OCI-LY1 (cell line): Measurements from ENCODE around the gene DBR1.

ENCODE experiments used
- H2AFZ ChIP-seq: fragments of 200-600 bp; sonication (generic), shearing (Covaris generic); 2 replicates; pipeline ENCODE4 v1.6.0; 2014; ENCODE audit warnings: antibody characterized with exemption, mild to moderate bottlenecking, low read length
- H3F3A ChIP-seq: fragments of 200-600 bp; sonication (generic), shearing (Covaris generic); 2 replicates; pipeline ENCODE4 v1.6.0; 2014; ENCODE audit warnings: mild to moderate bottlenecking, antibody characterized with exemption, low read length, moderate library complexity; ENCODE audit not compliant: insufficient read depth
- H3K27ac ChIP-seq: fragments of 200-600 bp; sonication (generic); 2 replicates; pipeline ENCODE4 v1.5.1; 2014; ENCODE audit warnings: low read length, mixed run types, mild to moderate bottlenecking, low read depth; ENCODE audit not compliant: poor library complexity, severe bottlenecking
- H3K27me3 ChIP-seq: fragments of 200-600 bp; sonication (generic); 2 replicates; pipeline ENCODE4 v1.6.0; 2014; ENCODE audit warnings: antibody characterized with exemption, mild to moderate bottlenecking, low read length, moderate library complexity; ENCODE audit not compliant: insufficient read depth
- H3K36me3 ChIP-seq: fragments of 200-600 bp; sonication (generic); 2 replicates; pipeline ENCODE4 v1.6.1; 2014; ENCODE audit warnings: mild to moderate bottlenecking, antibody characterized with exemption, low read length, moderate library complexity, mixed read lengths; ENCODE audit not compliant: insufficient read depth
- H3K4me1 ChIP-seq: fragments of 200-600 bp; sonication (generic); 2 replicates; pipeline ENCODE4 v1.5.1; 2014; ENCODE audit warnings: mild to moderate bottlenecking, low read length, moderate library complexity; ENCODE audit not compliant: insufficient read depth, severe bottlenecking
- H3K4me2 ChIP-seq: fragments of 200-600 bp; sonication (generic), shearing (Covaris generic); 2 replicates; pipeline ENCODE4 v1.6.1; 2014; ENCODE audit warnings: low read length
- H3K4me3 ChIP-seq: fragments of 200-600 bp; sonication (generic); 2 replicates; pipeline ENCODE4 v1.5.1; 2014; ENCODE audit warnings: low read length, low read depth, mild to moderate bottlenecking, mixed read lengths; ENCODE audit not compliant: poor library complexity, severe bottlenecking
- H3K79me2 ChIP-seq: fragments of 200-600 bp; shearing (Covaris generic); 2 replicates; pipeline ENCODE4 v1.6.1; 2016; ENCODE audit warnings: mixed run types, low read length, mixed read lengths; ENCODE audit not compliant: insufficient read depth
- H3K9ac ChIP-seq: fragments of 200-600 bp; sonication (generic), shearing (Covaris generic); 2 replicates; pipeline ENCODE4 v1.6.1; 2014; ENCODE audit warnings: mild to moderate bottlenecking, low read length, mixed read lengths
- H3K9me2 ChIP-seq: fragments of 200-600 bp; sonication (generic), shearing (Covaris generic); 2 replicates; pipeline ENCODE4 v1.6.1; 2014; ENCODE audit warnings: low read depth, mild to moderate bottlenecking, low read length, mixed read lengths
- H3K9me3 ChIP-seq: fragments of 200-600 bp; shearing (Covaris generic); 2 replicates; pipeline ENCODE4 v1.6.1; 2014; ENCODE audit warnings: low read length, mixed read lengths
- H4K20me1 ChIP-seq: fragments of 200-600 bp; sonication (generic), shearing (Covaris generic); 2 replicates; pipeline ENCODE4 v1.6.0; 2016; ENCODE audit warnings: mild to moderate bottlenecking, low read length; ENCODE audit not compliant: insufficient read depth
- CTCF ChIP-seq: fragments of 200-600 bp; sonication (generic), shearing (Covaris generic); IDR thresholded peaks from 2 replicates; pipeline ENCODE4 v1.5.1; 2017; ENCODE audit warnings: mild to moderate bottlenecking, antibody characterized with exemption, low read length, moderate library complexity, mixed read lengths
- EZH2 ChIP-seq: fragments of 200-600 bp; sonication (generic), shearing (Covaris generic); IDR thresholded peaks from 2 replicates; pipeline ENCODE4 v1.8.0; 2017; ENCODE audit warnings: borderline replicate concordance, mixed run types, mild to moderate bottlenecking, antibody characterized with exemption, low read length, moderate library complexity, mixed read lengths

DBR1 gene

GRCh38 chr3:138199851-138200250, 25.1 kb upstream of the DBR1 start:
- TF ChIP-seq CTCF: no peak
- TF ChIP-seq EZH2: no peak
- Histone ChIP-seq H3F3A (no peaks in the 10 kb centered on the region), H3K9me2 (no peaks in the 10 kb centered on the region), H2AFZ (no peak overlapping the region), H3K79me2 (peaks cover 95% of the 10 kb centered on the region), H3K36me3 (peaks cover 15% of the 10 kb centered on the region), H3K4me3 (no peak overlapping the region), H3K27ac (no peak overlapping the region), H3K9ac (no peak overlapping the region), H3K27me3 (no peaks in the 10 kb centered on the region), H3K4me1 (no peaks in the 10 kb centered on the region), H4K20me1 (peaks cover 7% of the 10 kb centered on the region; the same call in 1 of the 2 replicates), H3K4me2 (no peak overlapping the region), H3K9me3 (no peaks in the 10 kb centered on the region)

DNA sequence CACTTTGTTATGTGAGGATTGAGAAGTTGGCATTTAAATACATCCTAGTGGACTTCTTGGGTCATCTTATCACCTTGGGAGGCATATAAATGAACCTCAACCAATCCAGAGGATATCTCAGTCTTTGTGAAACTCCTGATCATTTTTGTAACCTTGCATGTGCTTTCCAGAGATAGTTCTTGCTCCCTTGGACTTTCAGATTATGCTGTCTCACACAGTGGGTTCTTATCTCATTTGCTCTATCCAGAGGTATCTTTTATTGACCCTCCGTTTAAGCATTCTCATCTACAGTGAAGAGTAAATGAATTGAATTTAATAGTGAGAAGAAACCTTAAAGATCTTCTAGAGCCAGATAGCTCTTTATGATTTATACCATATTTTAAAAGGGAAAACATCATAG, 22.8 kb upstream of the DBR1 start:
- no peak overlapping the region for H3K4me2 ChIP-seq
- H3K9ac ChIP-seq: no peak overlapping the region
- TF ChIP-seq CTCF (no peak), EZH2 (no peak)
- peaks cover 7% of the 10 kb centered on the region; the same call in 1 of the 2 replicates for H4K20me1 ChIP-seq
- no peaks in the 10 kb centered on the region for H3F3A ChIP-seq
- H3K79me2 ChIP-seq: peaks cover 92% of the 10 kb centered on the region
- no peak overlapping the region for H2AFZ ChIP-seq
- H3K27ac ChIP-seq: no peak overlapping the region
- no peaks in the 10 kb centered on the region for H3K9me2 ChIP-seq
- H3K36me3 ChIP-seq: peaks cover 17% of the 10 kb centered on the region
- no peaks in the 10 kb centered on the region for H3K4me1 ChIP-seq
- H3K27me3 ChIP-seq: no peaks in the 10 kb centered on the region
- no peak overlapping the region for H3K4me3 ChIP-seq
- no peaks in the 10 kb centered on the region for H3K9me3 ChIP-seq

- H3K9me2 ChIP-seq: no peaks in the 10 kb centered on the region
- peaks cover 92% of the 10 kb centered on the region for H3K79me2 ChIP-seq
- H3K4me1 ChIP-seq: no peaks in the 10 kb centered on the region
- H3K27ac ChIP-seq: no peak overlapping the region
- no peak overlapping the region for H2AFZ ChIP-seq
- no peak overlapping the region for H3K9ac ChIP-seq
- H3K36me3 ChIP-seq: peaks cover 19% of the 10 kb centered on the region
- H3K9me3 ChIP-seq: no peaks in the 10 kb centered on the region
- no peak overlapping the region for H3K4me2 ChIP-seq
- no peaks in the 10 kb centered on the region for H3K27me3 ChIP-seq
- H3K4me3 ChIP-seq: no peak overlapping the region
- peaks cover 7% of the 10 kb centered on the region; the same call in 1 of the 2 replicates for H4K20me1 ChIP-seq
- no peaks in the 10 kb centered on the region for H3F3A ChIP-seq
- no peak for TF ChIP-seq EZH2
- TF ChIP-seq CTCF: no peak
Observed at GRCh38 chr3:138197058-138197457, 22.3 kb upstream of the DBR1 start.
